Measurements from ENCODE around the gene SLC2A8. TPM values are rescaled to one million over a fixed set of nuclear protein-coding genes. Genes with fewer than 3 reads are reported as not detected.

The SLC2A8 gene
- total RNA-seq, 4 donors from 2014 or later, result 17.1 to 46.9 (median 35.9) TPM

DNA sequence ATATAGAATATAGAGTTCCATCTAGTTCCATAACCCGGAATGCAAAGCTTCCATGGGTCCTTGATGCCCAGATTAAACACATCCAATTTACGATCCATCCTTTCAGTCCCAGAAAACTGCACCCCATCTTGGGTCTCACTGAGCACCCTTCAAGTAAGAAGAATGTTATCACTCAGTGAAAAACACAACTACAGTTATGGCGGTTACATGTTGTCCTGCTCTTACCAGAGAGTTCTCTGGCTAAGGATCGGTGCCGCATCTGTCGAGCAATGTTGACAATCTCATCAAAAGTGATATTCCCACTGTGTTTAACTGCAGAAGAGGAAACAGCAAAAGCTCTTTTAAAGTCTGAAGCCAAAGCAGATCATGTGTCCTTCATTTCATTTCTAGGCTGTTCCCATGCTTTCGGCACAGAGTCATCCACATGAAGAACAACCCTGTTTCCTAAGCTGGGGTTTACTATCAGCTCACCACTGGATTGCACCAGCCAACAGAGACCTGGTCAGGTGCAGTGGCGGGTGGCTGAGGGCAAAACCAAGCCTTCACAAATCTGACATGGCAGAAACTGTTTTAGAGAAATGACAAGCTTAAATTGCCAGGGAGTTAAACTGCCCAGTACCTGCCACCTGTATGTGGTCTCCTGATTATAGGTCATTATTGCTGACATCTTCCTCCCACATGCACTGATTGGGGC is 51.3 kb downstream of the SLC2A8 start:
- TF ChIP-seq, protein P1, sequence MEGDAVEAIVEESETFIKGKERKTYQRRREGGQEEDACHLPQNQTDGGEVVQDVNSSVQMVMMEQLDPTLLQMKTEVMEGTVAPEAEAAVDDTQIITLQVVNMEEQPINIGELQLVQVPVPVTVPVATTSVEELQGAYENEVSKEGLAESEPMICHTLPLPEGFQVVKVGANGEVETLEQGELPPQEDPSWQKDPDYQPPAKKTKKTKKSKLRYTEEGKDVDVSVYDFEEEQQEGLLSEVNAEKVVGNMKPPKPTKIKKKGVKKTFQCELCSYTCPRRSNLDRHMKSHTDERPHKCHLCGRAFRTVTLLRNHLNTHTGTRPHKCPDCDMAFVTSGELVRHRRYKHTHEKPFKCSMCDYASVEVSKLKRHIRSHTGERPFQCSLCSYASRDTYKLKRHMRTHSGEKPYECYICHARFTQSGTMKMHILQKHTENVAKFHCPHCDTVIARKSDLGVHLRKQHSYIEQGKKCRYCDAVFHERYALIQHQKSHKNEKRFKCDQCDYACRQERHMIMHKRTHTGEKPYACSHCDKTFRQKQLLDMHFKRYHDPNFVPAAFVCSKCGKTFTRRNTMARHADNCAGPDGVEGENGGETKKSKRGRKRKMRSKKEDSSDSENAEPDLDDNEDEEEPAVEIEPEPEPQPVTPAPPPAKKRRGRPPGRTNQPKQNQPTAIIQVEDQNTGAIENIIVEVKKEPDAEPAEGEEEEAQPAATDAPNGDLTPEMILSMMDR (IDR thresholded peaks at IDR 0.05; ENCODE audit: low read depth), result no peak

DNA sequence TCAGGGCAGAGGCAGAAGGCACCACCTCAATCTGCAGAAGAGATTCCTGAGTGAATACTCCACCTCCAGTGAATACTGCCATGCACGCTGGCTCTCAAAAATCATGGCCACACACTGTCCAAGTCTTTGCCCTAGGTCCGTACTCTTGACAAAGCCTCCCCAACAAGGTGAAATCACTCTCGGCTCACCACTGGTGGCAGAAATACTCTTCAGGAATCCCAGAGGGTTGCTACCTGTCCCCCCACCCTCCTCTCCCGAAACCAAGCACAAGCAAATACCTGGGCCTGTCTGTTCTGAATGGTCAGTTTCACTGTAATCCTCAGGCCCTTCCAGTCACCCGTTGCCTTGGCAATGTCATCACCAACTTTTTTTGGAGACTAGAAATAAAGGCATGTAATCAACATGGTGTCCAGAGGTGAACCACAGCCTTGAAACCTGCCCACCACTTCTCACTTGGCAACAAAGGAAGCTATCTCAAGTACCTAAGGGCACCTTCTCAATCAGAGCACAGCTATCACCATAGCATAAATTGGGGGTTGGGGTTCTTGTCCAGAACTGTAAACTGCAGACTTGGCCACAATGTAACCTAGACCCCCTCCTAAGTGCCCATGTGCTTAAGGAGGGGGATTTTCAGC is 52.5 kb downstream of the SLC2A8 start:
- TF ChIP-seq, protein P1 (IDR thresholded peaks at IDR 0.05; ENCODE audit: low read depth), result no peak

DNA sequence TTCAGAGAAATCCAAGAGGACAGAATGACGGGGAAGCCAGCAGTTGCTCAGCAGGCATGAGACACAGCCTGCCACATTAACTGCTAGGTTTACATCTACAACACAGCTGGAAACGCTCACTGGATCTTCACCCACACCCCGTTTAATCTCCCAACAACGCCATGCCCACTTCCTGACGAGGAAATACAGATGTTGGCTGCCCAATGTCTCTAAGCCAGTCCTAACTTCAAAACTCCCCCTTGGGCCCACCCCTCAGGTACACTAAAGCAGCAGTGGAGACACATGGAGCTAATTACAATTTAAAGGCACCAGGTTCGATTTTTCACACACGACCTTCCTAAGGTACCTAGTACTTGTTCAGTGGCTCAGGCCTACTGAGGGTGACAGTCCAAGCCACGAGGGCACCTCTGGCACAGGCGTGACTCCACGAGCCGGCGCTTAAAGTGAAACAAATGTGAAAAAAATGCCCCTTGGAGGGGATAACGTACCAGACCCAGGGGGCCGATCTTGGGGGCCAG is 53.3 kb downstream of the SLC2A8 start:
- TF ChIP-seq, protein P1 (IDR thresholded peaks at IDR 0.05; ENCODE audit: low read depth), result no peak

DNA sequence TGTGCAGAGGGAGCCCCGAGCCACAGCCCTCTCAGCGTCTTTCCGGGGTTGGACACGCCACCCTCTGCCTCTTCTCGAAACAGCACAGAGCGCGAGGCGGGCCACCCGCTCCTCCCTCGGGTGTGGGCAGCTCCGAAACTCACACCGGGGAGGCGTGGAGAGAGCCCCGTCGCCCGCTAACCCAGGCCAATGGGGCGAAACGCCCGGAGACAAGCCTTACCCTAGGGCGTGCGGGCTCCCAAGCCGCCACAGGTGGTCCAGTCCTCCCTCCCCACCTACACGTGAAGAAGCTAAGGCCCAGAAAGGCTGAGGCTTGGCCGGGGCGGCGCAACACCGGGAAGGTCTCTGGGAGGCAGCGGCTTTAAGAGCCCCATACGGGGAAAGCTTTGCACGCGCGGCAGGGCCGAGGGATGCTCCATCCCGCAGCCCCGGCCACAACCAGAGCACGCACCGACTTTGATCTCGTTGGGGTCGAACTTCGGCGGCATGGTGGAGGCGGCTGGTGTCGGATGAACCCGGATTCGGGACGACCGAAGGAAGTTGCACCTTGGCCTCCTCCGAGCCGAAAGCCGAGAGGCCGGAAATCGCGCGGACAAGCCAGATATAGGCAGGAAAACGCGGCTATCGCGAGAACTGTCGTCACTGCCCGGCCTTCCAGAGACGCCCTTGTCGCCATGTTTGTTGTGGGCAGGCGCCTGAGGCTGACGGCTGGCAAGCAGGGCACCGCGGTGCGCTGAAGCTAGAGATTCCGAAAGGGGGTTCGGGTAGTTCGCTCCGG is 54.0 kb downstream of the SLC2A8 start, which contains the start of the genes LRSAM1 and RPL12:
Gene LRSAM1, plus strand, starts transcription at position 681 of the 778 bp plus-strand sequence. CDS start 3,018 bp downstream, outside the sequence.
Gene RPL12, minus strand, starts transcription at position 577 of the 778 bp plus-strand sequence. Its CDS starts 89 bp downstream, at position 488.
- TF ChIP-seq, protein P1 (IDR thresholded peaks at IDR 0.05; ENCODE audit: low read depth), result no peak

DNA sequence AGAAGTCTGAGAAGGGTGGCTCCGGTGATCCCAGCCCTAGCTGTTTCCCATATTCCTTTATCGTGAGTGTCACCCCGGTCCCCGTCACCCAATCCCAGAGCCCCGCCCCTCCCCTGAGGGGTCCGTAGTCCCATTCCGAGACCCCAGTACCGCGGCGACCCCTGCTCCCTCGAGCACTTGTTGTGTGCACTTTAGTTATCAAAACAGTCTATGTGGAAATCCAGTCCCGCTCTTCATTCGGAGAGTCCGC is 54.6 kb downstream of the SLC2A8 start:
- TF ChIP-seq, protein P1 (IDR thresholded peaks at IDR 0.05; ENCODE audit: low read depth), result no peak

DNA sequence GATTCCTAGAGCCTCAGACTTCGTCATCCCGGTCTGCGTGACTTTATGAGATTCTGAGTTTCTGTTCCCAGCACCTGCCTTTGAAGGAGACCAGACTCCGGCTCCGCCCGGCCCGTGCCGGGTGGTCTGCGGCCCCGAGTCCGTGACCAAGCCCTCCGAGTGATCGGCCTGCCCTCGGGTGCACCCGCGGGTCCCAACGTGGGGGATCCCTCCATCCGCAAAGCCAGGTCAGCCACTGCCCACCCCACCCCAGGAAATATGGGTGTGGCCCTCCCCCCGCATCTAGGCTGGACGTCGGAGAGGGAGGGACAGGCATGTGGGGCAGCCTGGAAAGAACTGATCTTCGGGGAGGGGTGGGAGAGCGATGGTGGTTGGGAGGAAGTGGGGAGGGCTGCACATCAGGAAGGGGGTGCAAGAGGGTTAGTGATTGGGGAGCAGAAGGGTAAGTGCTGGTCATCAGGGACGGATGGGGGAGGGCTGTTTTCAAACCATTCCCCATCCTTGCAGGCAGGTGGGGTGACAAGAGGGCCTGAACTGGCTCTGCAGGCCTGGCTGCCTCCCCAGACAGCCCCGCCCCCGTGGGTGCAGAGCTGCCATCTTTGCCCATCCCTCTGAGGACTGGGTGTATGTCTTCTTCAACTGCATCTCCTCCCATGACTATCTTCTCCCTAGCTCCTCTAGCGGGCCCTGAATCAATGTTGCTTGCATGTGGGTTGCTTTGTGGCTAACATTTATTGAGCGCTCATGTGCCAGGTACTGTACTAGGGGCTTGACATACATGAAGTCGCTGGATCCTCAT is 55.1 kb downstream of the SLC2A8 start:
- TF ChIP-seq, protein P1 (IDR thresholded peaks at IDR 0.05; ENCODE audit: low read depth), result no peak
